ENCODE results near the gene TTC39B. TPM values are rescaled to one million over a fixed set of nuclear protein-coding genes. Genes with fewer than 3 reads are reported as not detected.
A peak's percentile ranks its signal among the peaks of the same experiment; 100 is the strongest.

Gene TTC39B
- total and polyA plus RNA-seq, 2 donors (not counting 3 experiments of a cell fraction or from before 2014, with no cell fraction given), result 1.0 to 5.4 TPM

GRCh38 chr9:15246243-15246642 is 60.8 kb downstream of the TTC39B start:
- Histone ChIP-seq H2AFZ (ENCODE audit: low read depth, low read length) (no peak overlapping the region), H3K79me2 (ENCODE audit: control insufficient read depth, insufficient read depth, low read length) (no peaks in the 10 kb centered on the region), H3K9me1 (replicated peaks; ENCODE audit: control insufficient read depth, extremely low read depth, insufficient read depth, low read length) (no peaks in the 10 kb centered on the region), H3K36me3 (ENCODE audit: control insufficient read depth in 2 of 2, extremely low read depth in 1 of 2, insufficient read depth in 2 of 2, low read length in 2 of 2) (no peaks in the 10 kb centered on the region), H3K9me3 (replicated peaks; ENCODE audit: control insufficient read depth, insufficient read depth, low read length) (no peaks in the 10 kb centered on the region), H3K4me3 (replicated peaks in 1 of 3; ENCODE audit: insufficient read depth in 1 of 3, low read depth in 1 of 3, low read length in 3 of 3) (no peak overlapping the region), H3K27ac (ENCODE audit: insufficient read depth, low read depth, low read length) (peak overlapping the region; percentile 25), H3K4me2 (ENCODE audit: insufficient read depth, low read length) (no peak overlapping the region), H3K4me1 (ENCODE audit: control insufficient read depth, extremely low read depth, insufficient read depth, low read length) (peaks cover 29% of the 10 kb centered on the region), H3K9ac (replicated peaks; ENCODE audit: extremely low read depth, insufficient read depth, low read length) (no peak overlapping the region), H4K20me1 (replicated peaks; ENCODE audit: control insufficient read depth, extremely low read depth, insufficient read depth, low read length) (no peaks in the 10 kb centered on the region), H3K27me3 (ENCODE audit: control insufficient read depth in 2 of 2, insufficient read depth in 2 of 2, low read length in 2 of 2) (no peaks in the 10 kb centered on the region)
- POLR2A ChIA-PET, result interaction anchor here (0.7 kb wide), 1 partner anchor 8 kb away, joined by 3 read pairs; no protein-coding TSS in a partner anchor
- DNase-seq (ENCODE audit: low read depth, low spot score), result no peak
- intact Hi-C loops (cut with micrococcal nuclease) (no loop called here), dilution Hi-C loops (cut with MboI; ENCODE audit: extremely low pct_ligation_motif_present, low sequenced_read_pairs) (no loop called here)
- no peak for TF ChIP-seq POLR2AphosphoS5 (IDR thresholded peaks at IDR 0.05; ENCODE audit: insufficient read depth, low read depth, low read length)
- no peak for TF ChIP-seq JUN (IDR thresholded peaks at IDR 0.05; ENCODE audit: borderline replicate concordance, insufficient read depth, insufficient read length, low read depth)
- TF ChIP-seq GATA2 (IDR thresholded peaks at IDR 0.05; ENCODE audit: insufficient read depth, insufficient read length, low read depth, low read length), result no peak
- no peak for TF ChIP-seq POLR2A (IDR thresholded peaks at IDR 0.05; ENCODE audit: low read depth, low read length)
- no peak for TF ChIP-seq MAX (IDR thresholded peaks at IDR 0.05; ENCODE audit: insufficient read depth, insufficient read length)
- TF ChIP-seq CTCF (IDR thresholded peaks at IDR 0.05; ENCODE audit: extremely low read depth in 1 of 2, insufficient read depth in 1 of 2, low read depth in 1 of 2, low read length in 2 of 2), result no peak
- CTCF ChIA-PET, result interaction anchor here (1.0 to 1.4 kb wide), 2 partner anchors 8 to 14 kb away, joined by 5 read pairs; no protein-coding TSS in a partner anchor
- BruUV-seq (replicated peaks), result no TSS peak
- no peak for FAIRE-seq

Measured in endothelial cell of umbilical vein (primary cell).